Urothelium cell line (cell line): Measurements from ENCODE around the gene GMPR.
"Not testable (repeated sequence)": the region's sequence is repeated elsewhere in the genome, so short reads cannot be mapped to it uniquely, and the experiment has no call there.

Experiments used
- DNase-seq: peaks from one replicate; pipeline ENCODE4 v3.0.0; 2011; ENCODE audit warnings: low spot score, mixed read lengths
- FAIRE-seq: peaks from 2 replicates; lab custom pipeline; 2011; peaks lifted over from hg19 to GRCh38; lab: Jason Lieb, UNC

The GMPR gene

GRCh38 chr6:16244869-16245451, 6.6 kb downstream of the GMPR start:
- FAIRE-seq, result no peak
- DNase-seq, result no peak

GRCh38 chr6:16248271-16248853, 10.0 kb downstream of the GMPR start:
- FAIRE-seq (no peak), DNase-seq (no peak)

DNA sequence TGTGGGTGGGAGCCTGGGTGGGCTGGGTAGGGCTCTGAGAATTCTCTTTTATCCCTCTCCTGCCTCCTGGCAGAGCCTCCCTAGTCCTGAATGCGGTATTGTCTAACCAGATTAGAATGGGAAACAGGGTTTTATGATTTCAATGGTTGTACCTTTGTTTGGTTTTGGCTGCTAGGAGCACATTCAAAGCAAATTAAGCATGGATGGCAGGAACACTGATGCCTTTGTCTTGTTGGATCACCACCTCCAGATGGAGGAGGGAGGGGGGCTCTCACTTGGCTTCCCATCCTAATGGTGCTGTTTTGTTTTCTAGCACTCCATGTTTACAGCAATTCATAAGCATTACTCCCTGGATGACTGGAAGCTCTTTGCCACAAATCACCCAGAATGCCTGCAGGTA, 11.6 kb downstream of the GMPR start:
- FAIRE-seq (no peak), DNase-seq (peak; percentile 44)

- FAIRE-seq (no peak), DNase-seq (no peak)
Measured at GRCh38 chr6:16251706-16252105, 13.3 kb downstream of the GMPR start.

DNA sequence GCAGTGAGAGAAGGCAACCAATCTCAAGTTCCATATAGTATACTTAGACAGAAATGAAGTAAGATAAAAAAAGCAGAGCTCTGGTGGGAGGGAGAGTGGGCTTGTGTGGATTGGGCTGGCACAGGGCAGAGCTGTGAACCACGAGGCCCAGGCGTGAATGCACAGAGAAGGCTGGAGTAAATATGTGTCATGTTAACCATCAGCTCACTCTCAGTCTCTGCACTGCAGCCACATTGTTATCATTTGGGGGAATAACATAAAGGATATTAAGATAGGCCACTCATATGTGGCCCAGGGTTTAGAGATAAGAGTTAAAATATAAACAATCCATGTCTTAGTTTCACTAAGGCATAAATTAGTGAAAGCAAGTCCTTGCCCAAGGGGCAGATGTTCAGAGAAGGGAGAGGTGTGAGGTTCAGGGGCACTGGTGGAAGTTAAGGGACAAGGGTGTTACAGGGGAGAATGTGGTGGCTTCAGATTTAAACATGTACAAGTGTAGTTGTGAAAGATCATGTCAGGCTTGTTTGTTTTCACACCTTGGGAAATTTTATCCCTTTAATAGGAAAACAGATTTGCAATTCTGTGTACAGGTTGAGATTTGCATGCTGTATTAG, 14.4 kb downstream of the GMPR start:
- FAIRE-seq (no peak), DNase-seq (no peak)

GRCh38 chr6:16253399-16254144, 15.2 kb downstream of the GMPR start:
- DNase-seq (no peak), FAIRE-seq (no peak)

DNA sequence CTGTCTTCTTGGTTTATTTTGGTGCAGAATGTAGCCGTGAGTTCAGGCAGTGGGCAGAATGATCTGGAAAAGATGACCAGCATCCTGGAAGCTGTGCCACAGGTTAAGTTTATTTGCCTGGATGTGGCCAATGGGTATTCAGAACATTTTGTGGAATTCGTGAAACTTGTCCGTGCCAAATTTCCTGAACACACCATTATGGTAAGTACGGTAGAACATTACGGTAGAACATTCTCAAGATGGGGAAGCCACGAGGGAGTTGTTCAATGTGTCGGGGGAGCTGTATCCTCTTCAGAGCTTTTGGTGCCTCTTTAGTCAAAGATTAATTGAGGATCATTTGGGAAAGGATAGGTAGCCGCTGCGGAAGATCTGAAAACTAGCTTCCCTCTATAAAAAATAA, 16.1 kb downstream of the GMPR start:
- FAIRE-seq (no peak), DNase-seq (no peak)

- FAIRE-seq (no peak), DNase-seq (no peak)
Measured at GRCh38 chr6:16256781-16257180, 18.4 kb downstream of the GMPR start.

DNA sequence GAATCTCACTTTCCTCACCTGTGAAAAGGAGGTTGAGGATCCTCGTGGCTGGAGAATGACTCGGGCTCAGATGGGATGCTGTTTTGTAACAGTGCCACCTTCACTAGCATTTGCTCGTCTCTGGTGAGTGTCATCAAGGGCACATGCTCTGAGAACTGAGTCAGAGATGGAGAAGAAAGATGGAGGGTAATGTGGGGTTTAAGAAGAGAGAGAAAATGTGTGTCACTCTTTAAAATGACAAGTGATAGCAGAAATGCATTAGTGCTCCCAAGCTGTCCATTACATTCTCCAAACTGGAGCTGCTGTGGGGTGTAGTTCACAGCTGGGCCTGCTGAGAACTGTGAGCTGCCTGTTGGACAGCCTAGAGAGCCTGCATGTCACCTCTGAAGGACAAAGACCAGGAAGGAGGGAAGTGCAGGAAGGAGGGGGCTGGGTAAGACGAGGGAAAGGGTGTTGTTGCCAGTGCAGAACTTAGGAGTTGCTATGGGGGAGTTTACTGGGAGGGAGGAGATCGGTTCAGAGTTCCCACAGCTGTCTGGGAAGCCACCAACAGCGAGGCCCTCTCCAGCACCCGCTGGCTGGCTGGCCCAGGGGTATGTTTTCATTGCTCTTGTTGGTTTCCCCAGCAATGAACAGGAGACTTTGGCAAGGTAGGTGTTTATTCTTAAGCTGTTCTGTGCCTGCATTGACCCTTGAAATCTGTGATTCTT, 19.8 kb downstream of the GMPR start:
- DNase-seq (no peak), FAIRE-seq (no peak)

DNA sequence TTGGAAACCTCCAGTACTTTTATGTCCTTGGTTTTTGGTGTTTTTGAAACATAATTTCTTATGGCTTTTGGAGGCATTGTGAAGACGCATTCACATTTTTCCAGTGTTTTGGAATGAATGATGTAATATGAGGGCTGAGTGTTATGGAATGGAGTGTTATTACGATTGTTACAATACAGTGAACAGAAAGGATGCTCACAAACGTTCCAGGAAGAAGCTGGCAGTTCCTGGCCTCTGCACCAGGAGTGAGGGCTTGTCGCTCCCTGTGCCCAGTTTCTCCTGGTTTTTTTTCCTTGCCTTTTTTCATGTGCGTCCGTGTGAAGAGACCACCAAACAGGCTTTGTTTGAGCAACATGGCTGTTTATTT, 20.3 kb downstream of the GMPR start:
- FAIRE-seq (no peak), DNase-seq (no peak)

DNA sequence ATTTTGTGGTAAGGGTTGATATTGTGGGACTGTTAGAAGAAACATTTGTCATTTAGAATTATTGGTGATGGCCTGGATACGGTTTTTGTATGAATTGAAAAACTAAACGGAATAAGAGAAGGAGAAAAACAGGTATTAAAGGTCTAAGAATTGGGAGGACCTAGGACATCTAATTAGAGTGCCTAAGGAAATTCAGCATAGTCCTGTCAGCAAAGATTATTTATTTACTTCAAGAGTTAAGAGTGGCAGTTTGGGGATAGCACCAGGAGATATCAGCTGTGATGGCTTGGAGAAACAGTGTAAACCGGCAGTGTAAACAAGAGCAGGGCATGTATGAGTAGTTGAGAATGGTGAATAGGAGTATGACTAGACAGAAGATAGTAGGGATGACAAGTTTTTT, 21.2 kb downstream of the GMPR start:
- FAIRE-seq, DNase-seq: not testable (repeated sequence)

DNA sequence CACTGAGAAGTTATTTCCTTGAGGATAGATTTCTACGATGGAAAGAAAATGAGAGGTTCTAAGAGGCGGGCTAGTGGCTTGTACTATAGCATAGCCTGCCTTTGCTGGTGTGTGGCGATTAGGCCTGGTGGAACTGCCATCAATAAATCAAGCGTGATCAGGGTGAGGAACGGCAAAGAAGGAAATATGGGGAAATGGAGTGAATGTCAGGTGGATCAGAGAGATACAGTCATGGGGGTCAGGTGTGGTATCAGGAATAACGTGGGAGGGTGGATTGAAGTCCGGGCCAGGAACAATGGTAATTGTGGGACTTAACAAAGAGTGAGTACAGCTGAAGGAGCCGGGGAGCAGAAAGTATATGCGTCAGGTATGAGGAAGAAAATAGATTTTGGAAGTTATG, 22.2 kb downstream of the GMPR start:
- not testable (repeated sequence) for DNase-seq, FAIRE-seq

DNA sequence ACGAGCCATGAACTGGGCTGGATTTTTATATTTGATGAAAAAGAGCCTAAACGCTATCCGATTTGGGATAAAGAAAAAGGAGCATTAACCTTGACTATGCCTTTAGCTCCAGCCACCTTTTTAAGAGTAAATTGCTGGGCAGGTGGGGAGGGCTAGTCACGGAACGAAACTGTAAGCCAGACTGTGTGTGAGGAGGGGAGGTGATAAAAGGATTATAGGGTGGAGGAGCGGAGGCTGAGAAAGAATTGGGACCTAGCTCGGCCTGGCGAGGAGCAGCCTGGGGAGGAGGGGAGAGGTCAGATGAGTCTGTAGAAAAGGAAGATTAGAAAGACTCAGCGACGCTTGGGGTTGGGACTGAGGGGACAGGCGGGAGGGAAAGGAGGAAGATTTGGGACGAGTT, 24.4 kb downstream of the GMPR start:
- DNase-seq, FAIRE-seq: not testable (repeated sequence)

GRCh38 chr6:16263464-16264099, 25.2 kb downstream of the GMPR start:
- DNase-seq, FAIRE-seq: not testable (repeated sequence)

GRCh38 chr6:16264785-16265184, 26.4 kb downstream of the GMPR start:
- no peak for DNase-seq
- FAIRE-seq, result no peak

GRCh38 chr6:16265351-16266341, 27.3 kb downstream of the GMPR start:
- no peak for DNase-seq
- FAIRE-seq, result no peak

- FAIRE-seq (no peak), DNase-seq (no peak)
Measured at GRCh38 chr6:16267428-16268263, 29.3 kb downstream of the GMPR start.

- FAIRE-seq, DNase-seq: not testable (repeated sequence)
Measured at GRCh38 chr6:16269442-16270070, 31.2 kb downstream of the GMPR start.
